HK-2 (cell line): ENCODE data around the gene CATSPER3.
"Not testable (repeated sequence)": the region's sequence is repeated elsewhere in the genome, so short reads cannot be mapped to it uniquely, and the experiment has no call there.

ENCODE experiments used
- DNase-seq: peaks from one replicate; pipeline ENCODE4 v3.0.0-alpha.2; 2018; ENCODE audit not compliant: unreplicated experiment

The CATSPER3 gene

GRCh38 chr5:134975078-134975715 lies 7.5 kb downstream of the CATSPER3 start:
- no peak for DNase-seq

- DNase-seq, result no peak
These were observed 8.1 kb downstream of the CATSPER3 start for GRCh38 chr5:134975843-134976242.

- DNase-seq, result no peak
These were observed 9.1 kb downstream of the CATSPER3 start for GRCh38 chr5:134976841-134977240.

- DNase-seq, result no peak
These were observed 11.7 kb downstream of the CATSPER3 start for GRCh38 chr5:134979416-134979815.

- no peak for DNase-seq
These were observed 14.5 kb downstream of the CATSPER3 start for GRCh38 chr5:134982230-134982629.

- DNase-seq, result no peak
These were observed 21.6 kb downstream of the CATSPER3 start for GRCh38 chr5:134989266-134989830.

GRCh38 chr5:134990183-134990582 lies 22.5 kb downstream of the CATSPER3 start:
- not testable (repeated sequence) for DNase-seq

GRCh38 chr5:134992148-134992547 lies 24.4 kb downstream of the CATSPER3 start:
- no peak for DNase-seq

- DNase-seq, result no peak
These were observed 25.5 kb downstream of the CATSPER3 start for GRCh38 chr5:134993161-134993560.

- no peak for DNase-seq
These were observed 27.0 kb downstream of the CATSPER3 start for GRCh38 chr5:134994560-134995156.

GRCh38 chr5:134995850-134996402 lies 28.2 kb downstream of the CATSPER3 start:
- DNase-seq, result no peak

- DNase-seq, result no peak
These were observed 29.3 kb downstream of the CATSPER3 start for GRCh38 chr5:134997015-134997414.

GRCh38 chr5:134998068-134998467 lies 30.4 kb downstream of the CATSPER3 start:
- DNase-seq, result not testable (repeated sequence)

GRCh38 chr5:135004376-135004775 lies 36.7 kb downstream of the CATSPER3 start:
- DNase-seq, result no peak

- DNase-seq, result no peak
These were observed 37.4 kb downstream of the CATSPER3 start for GRCh38 chr5:135005076-135005475.

GRCh38 chr5:135007305-135007704 lies 39.6 kb downstream of the CATSPER3 start:
- DNase-seq, result no peak

- DNase-seq, result no peak
These were observed 40.1 kb downstream of the CATSPER3 start for GRCh38 chr5:135007749-135008363.

- no peak for DNase-seq
These were observed 40.8 kb downstream of the CATSPER3 start for GRCh38 chr5:135008556-135008955.

- no peak for DNase-seq
These were observed 41.5 kb downstream of the CATSPER3 start for GRCh38 chr5:135008981-135009735.

GRCh38 chr5:135009736-135010501 lies 42.2 kb downstream of the CATSPER3 start:
- no peak for DNase-seq
